ENCODE measurements around the gene BABAM2. TPM values are rescaled to one million over a fixed set of nuclear protein-coding genes. Genes with fewer than 3 reads are reported as not detected.

BABAM2 gene
- total RNA-seq, 4 donors from 2014 or later, result 24.3 to 46.1 (median 44.5) TPM

- Histone ChIP-seq H3K27ac (peak overlapping the region in 3 of 4 donors; percentile 12 to 70 (median 52)), H3K4me1 (peaks cover 0 to 42% (median 11%) of the 10 kb centered on the region in 4 donors), H3K9me3 (no peaks in the 10 kb centered on the region), H3K4me3 (no peak overlapping the region), H3K36me3 (peaks cover 0 to 4% (median 0%) of the 10 kb centered on the region in 3 donors), H3K27me3 (no peaks in the 10 kb centered on the region)
- no peak for DNase-seq (ENCODE audit: low spot score in 2 of 2)
- TF ChIP-seq EP300 (IDR thresholded peaks at IDR 0.05) (no peak), POLR2A (IDR thresholded peaks at IDR 0.05) (no peak), CTCF (IDR thresholded peaks at IDR 0.05) (no peak)
- 86 to 89% methylated on average over 14 of the region's 14 CpGs for WGBS, 2 donors
These were observed 426.2 kb downstream of the BABAM2 start for GRCh38 chr2:28316546-28317335.

GRCh38 chr2:28317390-28317789, 426.9 kb downstream of the BABAM2 start:
- Histone ChIP-seq H3K4me1 (peaks cover 0 to 44% (median 11%) of the 10 kb centered on the region in 4 donors), H3K4me3 (no peak overlapping the region), H3K9me3 (no peaks in the 10 kb centered on the region), H3K27me3 (no peaks in the 10 kb centered on the region), H3K27ac (peak overlapping the region; percentile 12 to 70 (median 40)), H3K36me3 (no peaks in the 10 kb centered on the region)
- TF ChIP-seq POLR2A (IDR thresholded peaks at IDR 0.05) (no peak), EP300 (IDR thresholded peaks at IDR 0.05) (peak in 1 of 2 donors; percentile 50), CTCF (IDR thresholded peaks at IDR 0.05) (no peak)
- WGBS, 2 donors, result 71 to 79% methylated on average over 2 of the region's 2 CpGs
- DNase-seq (ENCODE audit: low spot score in 2 of 2), result no peak

GRCh38 chr2:28318023-28318422, 427.5 kb downstream of the BABAM2 start:
- TF ChIP-seq POLR2A (IDR thresholded peaks at IDR 0.05) (no peak), CTCF (IDR thresholded peaks at IDR 0.05) (no peak), EP300 (IDR thresholded peaks at IDR 0.05) (no peak)
- Histone ChIP-seq H3K4me3 (no peak overlapping the region), H3K27ac (peak overlapping the region in 3 of 4 donors; percentile 29 to 70 (median 52)), H3K36me3 (no peaks in the 10 kb centered on the region), H3K9me3 (no peaks in the 10 kb centered on the region), H3K27me3 (no peaks in the 10 kb centered on the region), H3K4me1 (peaks cover 0 to 47% (median 11%) of the 10 kb centered on the region in 4 donors)
- 83 to 84% methylated on average over 5 of the region's 5 CpGs for WGBS, 2 donors
- DNase-seq (ENCODE audit: low spot score in 2 of 2), result no peak

GRCh38 chr2:28318462-28319117, 428.1 kb downstream of the BABAM2 start:
- Histone ChIP-seq H3K9me3 (no peaks in the 10 kb centered on the region), H3K27me3 (no peaks in the 10 kb centered on the region), H3K36me3 (no peaks in the 10 kb centered on the region), H3K4me3 (no peak overlapping the region), H3K27ac (peak overlapping the region in 2 of 4 donors; percentile 52 to 70), H3K4me1 (peaks cover 0 to 53% (median 11%) of the 10 kb centered on the region in 4 donors)
- 59 to 64% methylated on average over 6 of the region's 6 CpGs for WGBS, 2 donors
- no peak for TF ChIP-seq EP300 (IDR thresholded peaks at IDR 0.05)
- TF ChIP-seq CTCF (IDR thresholded peaks at IDR 0.05), result no peak
- no peak for TF ChIP-seq POLR2A (IDR thresholded peaks at IDR 0.05)
- DNase-seq (ENCODE audit: low spot score in 2 of 2), result no peak
